ENCODE measurements around the gene H6PD.

H6PD gene

DNA sequence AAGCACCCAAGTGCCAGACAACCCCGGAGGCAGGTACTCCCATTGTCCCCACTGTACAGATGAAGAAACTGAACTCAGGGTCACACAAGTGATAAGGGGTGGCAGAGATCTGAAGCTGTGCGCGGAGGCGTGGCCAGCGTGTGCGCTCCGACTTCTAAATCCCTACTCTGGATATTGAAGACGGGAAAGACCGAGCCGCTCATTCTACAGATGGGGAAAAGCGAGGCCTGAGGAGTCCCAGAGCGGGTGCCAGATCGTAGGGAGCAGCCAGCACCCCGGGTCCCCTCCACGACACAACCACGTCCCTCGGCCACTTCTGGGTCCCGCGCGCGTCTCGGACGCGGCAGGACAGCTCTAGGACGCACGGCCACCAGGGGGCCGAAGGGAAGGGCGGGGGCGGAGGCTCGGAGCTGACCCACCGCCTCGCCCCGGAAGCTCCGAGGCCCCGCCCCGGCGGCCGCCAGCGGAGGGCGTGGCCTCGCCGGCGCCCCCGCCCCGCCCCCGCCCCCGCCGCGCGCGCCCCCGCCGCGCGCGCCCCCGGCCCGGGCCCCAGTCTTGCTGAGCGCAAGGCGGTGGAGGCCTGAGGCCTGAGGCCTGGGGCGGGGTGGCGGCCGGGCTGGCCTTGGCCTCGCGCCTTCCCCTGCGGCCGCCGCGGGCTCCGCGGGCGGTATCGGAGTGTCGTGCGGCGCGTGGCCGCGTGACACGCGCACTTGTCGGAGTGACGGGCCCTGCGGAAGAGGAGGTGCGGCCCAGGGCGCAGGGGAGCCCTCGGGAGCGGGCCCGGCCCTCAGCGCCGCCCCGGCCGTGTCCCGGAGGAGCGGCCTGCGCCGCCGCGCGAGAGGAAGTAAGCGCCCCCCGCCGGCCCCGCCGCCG lies at the start of gene H6PD:
Gene H6PD (plus strand): TSS at position 552 of the 873 bp plus-strand sequence. CDS start 10,161 bp downstream, outside the sequence.
- peak; percentile 76 for DNase-seq

- no peak for DNase-seq
Observed at GRCh38 chr1:9186082-9186859, 48.3 kb upstream of the H6PD start.

- no peak for DNase-seq
Observed at GRCh38 chr1:9187004-9187403, 47.6 kb upstream of the H6PD start.

GRCh38 chr1:9190234-9190633 lies 44.3 kb upstream of the H6PD start:
- no peak for DNase-seq

- DNase-seq: no peak
Observed at GRCh38 chr1:9191231-9191630, 43.3 kb upstream of the H6PD start.

DNA sequence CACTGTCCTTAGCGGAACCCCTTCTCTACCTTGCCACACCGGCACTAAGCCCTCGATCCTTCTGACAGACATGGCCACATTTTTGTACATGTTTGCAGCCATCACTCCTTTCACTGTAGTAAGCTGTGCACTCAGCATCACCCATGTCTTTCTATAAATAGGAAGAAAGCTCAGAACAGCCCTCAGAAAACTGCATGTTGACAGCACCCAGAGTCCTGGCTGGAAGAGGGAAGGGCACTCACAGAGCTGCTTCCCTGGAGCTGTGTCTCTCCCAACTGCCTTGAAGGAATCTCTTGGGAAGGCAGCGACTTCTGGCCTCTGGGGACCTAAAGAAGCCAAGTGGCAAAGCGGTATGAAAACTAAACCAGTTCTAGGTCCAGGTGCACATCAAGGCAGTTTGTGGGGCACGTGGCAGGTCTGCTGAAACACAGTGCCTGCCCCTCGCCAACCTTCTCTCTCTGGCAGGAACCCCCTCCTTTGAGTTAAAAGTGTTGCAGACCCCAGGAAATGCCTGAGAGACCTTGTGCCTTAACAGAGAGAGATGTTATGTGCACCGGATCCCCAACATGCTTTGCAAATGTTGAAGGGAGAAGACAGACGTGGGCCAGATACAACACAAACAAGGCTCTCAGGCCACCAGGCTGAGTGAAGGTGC lies 41.9 kb upstream of the H6PD start:
- no peak for DNase-seq

DNA sequence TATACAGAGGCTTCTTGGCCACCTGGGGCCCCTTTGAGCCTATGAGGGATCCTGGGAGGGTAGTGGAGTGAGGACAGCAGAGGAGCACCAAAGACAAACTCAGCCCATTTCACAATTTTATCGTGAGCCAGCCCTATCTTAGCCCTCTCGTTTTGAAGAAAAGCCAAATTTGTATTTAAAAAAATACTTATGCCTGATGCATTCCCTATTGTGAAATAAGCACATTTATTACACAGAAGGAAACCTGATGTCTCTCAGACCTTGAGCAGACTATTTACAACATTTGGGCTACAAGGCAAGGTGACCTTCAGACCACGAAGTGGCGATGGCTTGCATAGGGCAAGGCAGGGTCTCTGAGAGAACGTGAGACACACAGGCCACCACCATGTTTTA lies 41.3 kb upstream of the H6PD start:
- no peak for DNase-seq

GRCh38 chr1:9194024-9194423 lies 40.5 kb upstream of the H6PD start:
- no peak for DNase-seq

DNA sequence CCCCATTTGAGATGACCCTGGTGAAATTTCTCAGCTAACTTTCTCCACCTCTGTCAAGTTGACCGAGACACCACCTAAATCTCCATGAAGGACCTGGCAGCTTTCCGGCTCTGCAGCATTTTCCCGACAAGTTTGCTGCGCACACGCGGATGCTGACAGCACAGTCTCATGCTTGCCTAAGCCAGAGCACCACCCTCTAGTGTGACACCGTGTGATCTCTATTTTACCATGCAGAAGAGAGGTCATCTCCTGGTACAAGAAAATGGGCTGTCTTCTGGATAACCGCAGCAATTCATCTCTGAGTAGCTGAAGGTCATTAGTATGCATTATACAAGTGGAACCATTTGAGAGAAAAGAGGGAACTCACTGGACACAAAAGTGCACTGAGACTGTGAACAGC lies 38.9 kb upstream of the H6PD start:
- DNase-seq: no peak

GRCh38 chr1:9196129-9197040 lies 38.2 kb upstream of the H6PD start:
- peak; percentile 70 for DNase-seq

DNA sequence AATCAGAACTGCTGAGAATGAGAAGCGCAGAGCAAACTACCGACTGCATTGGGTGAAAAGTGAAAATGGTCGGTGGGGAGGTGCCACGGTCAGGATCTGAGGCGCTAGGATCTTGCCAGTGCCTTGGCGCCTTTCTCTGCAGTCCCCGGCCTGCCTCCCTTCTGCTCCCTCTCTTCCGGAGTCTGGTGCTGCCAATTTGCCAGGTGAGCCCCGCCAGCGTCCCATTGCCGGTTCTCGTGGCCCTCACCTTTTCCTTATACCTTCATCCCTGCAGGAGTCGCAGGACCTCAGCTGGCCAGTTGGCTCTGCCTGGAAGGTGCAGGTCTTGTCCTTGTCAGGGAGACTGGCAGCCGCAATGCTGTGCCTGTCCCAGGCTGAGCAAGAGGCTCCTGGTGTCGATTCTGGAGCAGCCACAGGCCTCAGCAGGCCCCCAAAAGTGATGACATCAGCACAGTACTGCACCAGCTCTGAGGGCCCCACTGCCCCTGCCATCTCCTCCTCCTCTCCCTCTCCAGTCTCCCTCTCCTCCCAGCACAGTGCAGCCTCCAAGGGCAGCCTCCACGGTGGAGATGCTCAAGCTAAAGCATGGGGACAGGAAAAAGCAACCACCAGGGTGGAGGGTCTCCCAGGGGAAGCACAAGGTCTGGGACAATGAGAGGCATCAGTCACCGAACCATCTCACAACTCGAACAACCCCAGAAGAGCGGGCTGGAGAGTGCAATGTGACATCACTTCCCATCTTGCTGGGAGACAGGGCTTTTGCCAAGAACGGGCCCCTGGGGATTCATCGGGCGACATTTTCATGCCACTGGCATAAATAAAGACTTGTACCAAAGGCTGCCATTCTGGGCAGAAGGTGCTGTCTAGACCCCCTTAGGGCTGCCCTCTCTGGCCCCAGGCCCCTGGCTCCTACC lies 37.1 kb upstream of the H6PD start:
- DNase-seq: no peak

DNA sequence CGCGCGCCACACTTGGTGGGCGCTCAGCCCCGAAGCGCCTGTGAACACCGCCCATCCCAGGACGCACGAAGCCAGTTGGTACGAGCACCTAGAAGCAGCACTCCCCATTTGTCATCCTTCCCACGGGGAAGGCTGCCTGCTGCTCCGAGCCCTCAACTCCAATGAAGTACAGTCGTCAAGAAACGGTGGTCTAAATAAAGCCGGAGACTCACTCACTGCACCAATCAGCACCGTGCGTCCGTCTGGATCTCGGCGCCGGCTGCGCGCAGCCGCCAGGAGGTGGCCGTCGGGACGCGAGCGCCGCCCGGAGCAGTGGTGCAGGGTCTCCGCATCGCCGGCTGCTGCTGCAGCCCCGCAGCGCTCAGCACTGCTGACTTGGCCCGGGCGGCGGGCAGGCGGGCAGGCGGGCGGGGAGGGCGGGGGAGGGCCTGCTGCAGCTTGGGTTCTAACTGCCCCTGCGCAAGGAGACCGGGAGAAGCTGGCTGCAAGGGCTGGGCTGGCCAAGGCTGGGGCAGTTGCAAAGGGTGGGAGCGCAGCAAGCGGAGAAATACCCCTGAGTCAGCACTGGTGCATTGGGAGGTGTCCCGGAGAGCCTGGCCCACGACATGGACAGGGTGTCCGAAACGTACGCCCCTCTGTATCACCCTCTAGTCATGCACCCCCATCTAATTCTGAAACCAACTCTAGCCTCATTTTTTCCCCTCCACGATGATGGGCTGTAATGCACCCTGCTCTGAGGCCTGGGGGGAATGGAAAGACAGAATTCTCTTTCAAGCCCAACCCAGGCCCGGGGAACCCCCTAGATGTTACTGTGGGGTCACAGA lies 35.8 kb upstream of the H6PD start:
- no peak for DNase-seq

- DNase-seq: no peak
Observed at GRCh38 chr1:9200441-9200840, 34.1 kb upstream of the H6PD start.

- DNase-seq: no peak
Observed at GRCh38 chr1:9201401-9202239, 33.0 kb upstream of the H6PD start.

GRCh38 chr1:9202240-9202870 lies 32.2 kb upstream of the H6PD start:
- DNase-seq: no peak

DNA sequence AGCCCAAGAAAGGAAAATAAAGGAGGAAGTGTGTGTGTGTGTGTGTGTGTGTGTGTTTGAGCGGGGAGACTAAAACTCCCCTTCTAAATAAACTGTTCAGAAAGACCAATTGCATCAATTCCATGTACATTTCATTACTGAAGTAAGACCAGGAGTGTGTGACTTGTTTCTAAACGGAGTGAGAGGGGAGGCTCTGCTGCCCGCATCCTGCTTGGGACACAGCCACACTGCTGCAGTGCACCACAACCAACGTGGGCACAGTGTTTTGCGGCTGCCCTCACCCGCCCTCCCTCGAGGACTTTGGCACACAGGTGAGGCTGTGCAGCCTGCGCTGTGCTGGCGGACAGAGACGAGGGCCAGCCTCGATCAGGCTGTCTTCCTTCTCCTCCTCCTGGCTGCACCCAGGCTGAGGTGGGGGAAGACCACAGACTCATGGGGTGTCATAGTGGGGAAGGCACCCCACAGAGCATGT lies 31.0 kb upstream of the H6PD start:
- peak; percentile 16 for DNase-seq

- no peak for DNase-seq
Observed at GRCh38 chr1:9204156-9204720, 30.3 kb upstream of the H6PD start.

DNA sequence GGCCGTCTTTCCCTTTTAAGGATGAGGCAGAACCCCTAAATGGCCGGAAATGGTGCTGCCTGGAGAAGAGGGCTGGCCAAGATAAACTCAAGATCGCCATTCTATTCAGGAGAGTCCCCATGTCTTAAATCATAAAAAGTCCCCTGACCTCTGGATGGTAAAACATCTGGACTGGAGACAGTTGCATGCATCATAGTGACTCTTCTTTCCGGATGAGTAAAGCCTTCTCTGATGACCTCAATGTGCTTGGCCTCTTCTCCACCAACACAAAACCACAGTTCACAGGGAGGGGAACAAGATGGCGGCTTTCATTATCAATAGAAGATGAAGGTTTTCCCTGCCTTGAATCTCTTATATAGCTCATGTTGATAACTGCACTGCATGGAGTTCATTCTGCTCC lies 27.5 kb upstream of the H6PD start:
- DNase-seq: no peak

Data from activated naive CD4-positive, alpha-beta T cell treated with Interleukin-2 at 50 U/mL for 16 hours (primary cell).